Gastroesophageal sphincter (tissue), 4 donors: ENCODE data around the gene CDV3. TPM values are rescaled to one million over a fixed set of nuclear protein-coding genes. Genes with fewer than 3 reads are reported as not detected.

ENCODE experiments used
- ATAC-seq: fragments of 150-250 bp; one replicate; pipeline ENCODE4 v1.9.1; 2016; ENCODE audit warnings: mild to moderate bottlenecking, moderate library complexity
- H3K27ac ChIP-seq, 4 donors: fragments of 200-600 bp; sonication (generic) in 3 of 4; 1 replicate in 3 of 4; 2 replicates in 1 of 4; pipeline ENCODE4 v1.5.1; 2016 to 2019
- H3K27me3 ChIP-seq: fragments of 200-600 bp; sonication (generic); one replicate; pipeline ENCODE4 v1.5.1; 2019
- H3K36me3 ChIP-seq, 2 donors: fragments of 200-600 bp; sonication (generic); one replicate each; pipeline ENCODE4 v1.5.1; 2019; ENCODE audit warnings: control low read depth in 1 of 2
- H3K4me1 ChIP-seq, 3 donors: fragments of 200-600 bp; sonication (generic); 1 replicate in 2 of 3; 2 replicates in 1 of 3; pipeline ENCODE4 v1.5.1; 2016 to 2019; ENCODE audit warnings: control low read depth in 2 of 3
- H3K4me3 ChIP-seq, 2 donors: fragments of 200-600 bp; sonication (generic); one replicate each; pipeline ENCODE4 v1.5.1; 2019; ENCODE audit warnings: mild to moderate bottlenecking in 1 of 2, moderate library complexity in 1 of 2
- H3K9me3 ChIP-seq, 3 donors: fragments of 200-600 bp; sonication (generic); one replicate each; pipeline ENCODE4 v1.5.1; 2017 to 2019; ENCODE audit warnings: control low read depth in 2 of 3
- CTCF ChIP-seq, 4 experiments: fragments of 200-600 bp in 2 of 4; fragments of 450-650 bp in 2 of 4; sonication (generic) in 1 of 4; IDR thresholded peaks; one replicate each; pipeline ENCODE4 v1.5.1; 2017 to 2019; ENCODE audit warnings: antibody characterized with exemption in 4 of 4, mild to moderate bottlenecking in 2 of 4, moderate library complexity in 2 of 4
- EP300 ChIP-seq: sonication (generic); formaldehyde crosslinking; IDR thresholded peaks from one replicate; pipeline ENCODE4 v1.6.1; 2017; ENCODE audit warnings: antibody characterized with exemption, mild to moderate bottlenecking
- POLR2A ChIP-seq, 2 donors: fragments of 450-650 bp; IDR thresholded peaks; one replicate each; pipeline ENCODE4 v1.6.1; 2017; ENCODE audit warnings: antibody characterized with exemption in 2 of 2, mild to moderate bottlenecking in 2 of 2, moderate library complexity in 1 of 2
- POLR2AphosphoS5 ChIP-seq: sonication (generic); formaldehyde crosslinking; IDR thresholded peaks from one replicate; pipeline ENCODE4 v1.6.1; 2017; ENCODE audit warnings: antibody characterized with exemption
- WGBS, 2 donors: methylation state at CpG; one replicate each; pipeline ENCODE4 v1.1.5; 2018; ENCODE audit warnings: low coverage in 1 of 2; 5-methylcytosine and 5-hydroxymethylcytosine counted together
- total RNA-seq, 4 donors: library from RNA; depleted of rRNA; stranded (reverse); fragments of >200 nt; gene quantifications; one replicate each; pipeline ENCODE4 v1.1.0, GENCODE V29; 2016

The CDV3 gene
- total RNA-seq, 4 donors from 2014 or later: 152 to 293 (median 221) TPM

GRCh38 chr3:133591271-133591742 lies 17.8 kb downstream of the CDV3 start:
- Histone ChIP-seq H3K4me3 (no peak overlapping the region), H3K27ac (peak overlapping the region in 2 of 4 donors; percentile 36 to 45), H3K9me3 (no peaks in the 10 kb centered on the region), H3K27me3 (no peaks in the 10 kb centered on the region), H3K4me1 (peaks cover 0 to 7% (median 0%) of the 10 kb centered on the region in 3 donors), H3K36me3 (peaks cover 3 to 42% of the 10 kb centered on the region in 2 donors)
- peak; percentile 66 for ATAC-seq
- 84 to 93% methylated on average over 3 of the region's 3 CpGs for WGBS, 2 donors
- TF ChIP-seq CTCF (IDR thresholded peaks at IDR 0.05): no peak
- TF ChIP-seq POLR2A (IDR thresholded peaks at IDR 0.05): no peak
- no peak for TF ChIP-seq EP300
- no peak for TF ChIP-seq POLR2AphosphoS5

GRCh38 chr3:133592843-133593242 lies 19.4 kb downstream of the CDV3 start:
- no peak overlapping the region for H3K27ac ChIP-seq
- no peak for ATAC-seq
- peaks cover 0 to 27% of the 10 kb centered on the region in 2 donors for H3K36me3 ChIP-seq
- H3K4me3 ChIP-seq: no peak overlapping the region
- H3K9me3 ChIP-seq: no peaks in the 10 kb centered on the region
- 80% methylated on average over 2 of the region's 5 CpGs; no CpG with 5 or more reads in 1 of the 2 donors for WGBS, 2 donors
- H3K27me3 ChIP-seq: no peaks in the 10 kb centered on the region
- peaks cover 0 to 7% (median 0%) of the 10 kb centered on the region in 3 donors for H3K4me1 ChIP-seq
- TF ChIP-seq EP300: no peak
- no peak for TF ChIP-seq POLR2AphosphoS5
- no peak for TF ChIP-seq CTCF (IDR thresholded peaks at IDR 0.05)
- TF ChIP-seq POLR2A (IDR thresholded peaks at IDR 0.05): no peak

- WGBS, 2 donors: 96 to 100% methylated on average over 1 to 2 of the region's 2 CpGs
- Histone ChIP-seq H3K9me3 (no peaks in the 10 kb centered on the region), H3K4me3 (no peak overlapping the region), H3K4me1 (peaks cover 0 to 7% (median 0%) of the 10 kb centered on the region in 3 donors), H3K36me3 (peaks cover 0 to 24% of the 10 kb centered on the region in 2 donors), H3K27me3 (no peaks in the 10 kb centered on the region), H3K27ac (no peak overlapping the region)
- no peak for ATAC-seq
- TF ChIP-seq CTCF (IDR thresholded peaks at IDR 0.05) (no peak), POLR2AphosphoS5 (no peak)
These were observed 19.8 kb downstream of the CDV3 start for GRCh38 chr3:133593243-133593642.

GRCh38 chr3:133595341-133595740 lies 21.9 kb downstream of the CDV3 start:
- Histone ChIP-seq H3K4me1 (no peaks in the 10 kb centered on the region), H3K4me3 (no peak overlapping the region), H3K9me3 (no peaks in the 10 kb centered on the region), H3K27ac (no peak overlapping the region), H3K36me3 (peaks cover 0 to 5% of the 10 kb centered on the region in 2 donors), H3K27me3 (no peaks in the 10 kb centered on the region)
- no peak for TF ChIP-seq POLR2A (IDR thresholded peaks at IDR 0.05)
- TF ChIP-seq POLR2AphosphoS5: no peak
- TF ChIP-seq CTCF (IDR thresholded peaks at IDR 0.05): no peak
- no peak for TF ChIP-seq EP300
- 50 to 69% methylated on average over 1 of the region's 1 CpG for WGBS, 2 donors
- no peak for ATAC-seq

GRCh38 chr3:133598405-133598804 lies 24.9 kb downstream of the CDV3 start:
- 92 to 94% methylated on average over 3 of the region's 3 CpGs for WGBS, 2 donors
- Histone ChIP-seq H3K36me3 (peaks cover 0 to 14% of the 10 kb centered on the region in 2 donors), H3K4me3 (no peak overlapping the region), H3K27me3 (no peaks in the 10 kb centered on the region), H3K4me1 (no peaks in the 10 kb centered on the region), H3K9me3 (no peaks in the 10 kb centered on the region), H3K27ac (no peak overlapping the region)
- no peak for ATAC-seq
- TF ChIP-seq CTCF (IDR thresholded peaks at IDR 0.05) (no peak), POLR2A (IDR thresholded peaks at IDR 0.05) (no peak), POLR2AphosphoS5 (no peak), EP300 (no peak)
